BE2C (cell line): Measurements from ENCODE around the gene RFNG.

Experiments
- DNase-seq: peaks from one replicate; pipeline ENCODE4 v3.0.0-alpha.2; 2020
- H3K27me3 ChIP-seq: fragments of 250-450 bp; sonication (Bioruptor Pico); 2 replicates; pipeline ENCODE4 v1.5.1; 2020; ENCODE audit warnings: mild to moderate bottlenecking
- H3K36me3 ChIP-seq: fragments of 250-450 bp; sonication (Bioruptor Pico); 2 replicates; pipeline ENCODE4 v1.5.1; 2020; ENCODE audit warnings: mild to moderate bottlenecking
- H3K4me1 ChIP-seq: fragments of 250-450 bp; sonication (Bioruptor Pico); 2 replicates; pipeline ENCODE4 v1.5.1; 2020
- H3K4me3 ChIP-seq: 2 replicates; pipeline ENCODE4 v1.5.1; 2011; ENCODE audit warnings: low read depth, low read length
- H3K9me3 ChIP-seq: fragments of 250-450 bp; sonication (Bioruptor Pico); 2 replicates; pipeline ENCODE4 v1.5.1; 2020
- CTCF ChIP-seq: IDR thresholded peaks from 2 replicates; pipeline ENCODE4 v1.5.1; 2012; ENCODE audit warnings: mild to moderate bottlenecking, low read depth, low read length

The RFNG gene

DNA sequence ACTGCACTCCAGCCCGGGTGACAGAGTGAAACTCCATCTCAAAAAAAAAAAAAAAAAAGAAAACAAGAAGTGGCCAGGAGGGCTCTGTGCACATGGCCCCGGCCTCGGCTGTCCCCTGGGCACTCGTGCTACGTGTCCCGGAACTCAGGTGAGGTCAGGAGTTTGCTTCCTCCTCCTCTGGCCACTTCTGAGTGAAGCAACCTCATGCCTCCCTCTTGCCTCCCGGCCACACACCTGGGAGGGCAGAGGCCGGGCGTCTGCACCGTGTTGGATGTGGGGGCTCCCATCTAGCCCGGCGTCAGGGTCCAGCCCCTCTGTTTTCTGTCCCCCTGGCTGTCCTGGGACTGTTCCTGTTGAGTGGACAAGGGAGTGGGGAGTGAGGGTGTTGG, 52.0 kb downstream of the RFNG start:
- Histone ChIP-seq H3K27me3 (no peaks in the 10 kb centered on the region), H3K4me3 (no peak overlapping the region), H3K4me1 (peaks cover 13% of the 10 kb centered on the region), H3K36me3 (no peaks in the 10 kb centered on the region; the same call in 1 of the 2 replicates), H3K9me3 (no peaks in the 10 kb centered on the region)
- no peak for TF ChIP-seq CTCF
- DNase-seq: no peak

- Histone ChIP-seq H3K27me3 (no peaks in the 10 kb centered on the region), H3K9me3 (no peaks in the 10 kb centered on the region), H3K4me3 (no peak overlapping the region), H3K4me1 (peaks cover 10% of the 10 kb centered on the region), H3K36me3 (no peaks in the 10 kb centered on the region; the same call in 1 of the 2 replicates)
- no peak for TF ChIP-seq CTCF
- no peak for DNase-seq
Measured at GRCh38 chr17:81998691-81999438, 52.7 kb downstream of the RFNG start.

DNA sequence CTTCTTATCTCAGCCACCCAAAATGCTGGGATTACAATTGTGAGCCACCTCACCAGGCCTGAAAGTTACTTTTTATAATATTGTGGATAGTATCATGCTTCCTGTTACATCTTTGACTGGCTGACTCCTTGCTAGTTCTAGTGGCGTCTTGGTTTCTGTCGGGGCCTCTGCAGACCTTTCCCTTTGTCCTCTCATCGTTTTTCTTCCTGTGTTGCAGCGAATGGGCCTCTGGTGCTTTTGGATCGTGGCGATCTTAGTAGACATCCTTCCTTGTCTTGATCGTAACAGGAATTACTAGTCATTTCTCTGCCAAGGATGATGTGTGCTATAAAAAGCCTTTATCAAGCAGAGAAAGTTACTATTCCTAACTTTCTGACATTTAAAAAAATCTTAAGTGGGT, 53.4 kb downstream of the RFNG start:
- no peaks in the 10 kb centered on the region for H3K9me3 ChIP-seq
- DNase-seq: no peak
- no peaks in the 10 kb centered on the region; the same call in 1 of the 2 replicates for H3K36me3 ChIP-seq

More for the DNA sequence above, 53.4 kb downstream of the RFNG start:
- Histone ChIP-seq H3K27me3 (no peaks in the 10 kb centered on the region), H3K4me1 (peaks cover 4% of the 10 kb centered on the region), H3K4me3 (no peak overlapping the region)
- TF ChIP-seq CTCF: no peak
